ENCODE data around the gene ATF7. TPM values are rescaled to one million over a fixed set of nuclear protein-coding genes. Genes with fewer than 3 reads are reported as not detected.

Gene ATF7
- total and polyA plus RNA-seq, 2 of the 13 experiments (the other 11 are each of a cell fraction or from before 2014, with no cell fraction given): 9.6 to 16.2 TPM

DNA sequence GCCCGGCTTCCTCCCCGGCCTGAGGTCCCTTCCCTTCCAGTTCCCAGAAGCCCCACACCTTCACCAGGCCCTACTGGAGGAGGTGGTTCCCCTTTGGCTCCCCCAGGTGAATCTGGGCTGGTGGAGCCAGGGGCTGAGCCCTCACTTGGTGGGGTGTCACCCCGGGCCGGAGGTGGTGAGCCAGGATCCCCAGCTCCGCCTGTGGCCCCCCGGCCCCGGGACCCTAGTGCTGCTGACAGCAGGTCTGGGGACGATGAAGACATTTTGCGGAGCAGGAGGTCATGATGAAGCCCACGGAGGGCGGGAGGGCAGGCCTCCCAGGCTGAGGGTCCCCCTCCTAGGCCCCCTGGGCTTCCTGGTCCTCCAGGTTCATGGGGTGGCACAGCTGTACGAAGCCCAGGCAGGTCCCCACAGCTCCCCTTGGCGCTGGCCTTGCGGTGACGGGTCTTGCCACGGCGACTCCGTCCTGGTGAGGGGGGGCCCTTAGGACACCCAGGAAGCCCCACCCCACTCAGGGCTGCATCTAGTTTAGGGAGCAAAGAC is 143.5 kb downstream of the ATF7 start (continued):
- peak; percentile 45; the same call in 1 of the 2 replicates for TF ChIP-seq KDM2A (CRISPR knock-in tag; IDR thresholded peaks at IDR 0.05; ENCODE audit: borderline replicate concordance, low read depth)
- peak; percentile 34; the same call in 1 of the 2 replicates for TF ChIP-seq AKAP8 (CRISPR knock-in tag; IDR thresholded peaks at IDR 0.05)
- 0 out of 2 replicates have a peak, but pooled peaks have one; percentile 25 for TF ChIP-seq KLF13 (CRISPR knock-in tag; IDR thresholded peaks at IDR 0.05)
- TF ChIP-seq, protein P1, sequence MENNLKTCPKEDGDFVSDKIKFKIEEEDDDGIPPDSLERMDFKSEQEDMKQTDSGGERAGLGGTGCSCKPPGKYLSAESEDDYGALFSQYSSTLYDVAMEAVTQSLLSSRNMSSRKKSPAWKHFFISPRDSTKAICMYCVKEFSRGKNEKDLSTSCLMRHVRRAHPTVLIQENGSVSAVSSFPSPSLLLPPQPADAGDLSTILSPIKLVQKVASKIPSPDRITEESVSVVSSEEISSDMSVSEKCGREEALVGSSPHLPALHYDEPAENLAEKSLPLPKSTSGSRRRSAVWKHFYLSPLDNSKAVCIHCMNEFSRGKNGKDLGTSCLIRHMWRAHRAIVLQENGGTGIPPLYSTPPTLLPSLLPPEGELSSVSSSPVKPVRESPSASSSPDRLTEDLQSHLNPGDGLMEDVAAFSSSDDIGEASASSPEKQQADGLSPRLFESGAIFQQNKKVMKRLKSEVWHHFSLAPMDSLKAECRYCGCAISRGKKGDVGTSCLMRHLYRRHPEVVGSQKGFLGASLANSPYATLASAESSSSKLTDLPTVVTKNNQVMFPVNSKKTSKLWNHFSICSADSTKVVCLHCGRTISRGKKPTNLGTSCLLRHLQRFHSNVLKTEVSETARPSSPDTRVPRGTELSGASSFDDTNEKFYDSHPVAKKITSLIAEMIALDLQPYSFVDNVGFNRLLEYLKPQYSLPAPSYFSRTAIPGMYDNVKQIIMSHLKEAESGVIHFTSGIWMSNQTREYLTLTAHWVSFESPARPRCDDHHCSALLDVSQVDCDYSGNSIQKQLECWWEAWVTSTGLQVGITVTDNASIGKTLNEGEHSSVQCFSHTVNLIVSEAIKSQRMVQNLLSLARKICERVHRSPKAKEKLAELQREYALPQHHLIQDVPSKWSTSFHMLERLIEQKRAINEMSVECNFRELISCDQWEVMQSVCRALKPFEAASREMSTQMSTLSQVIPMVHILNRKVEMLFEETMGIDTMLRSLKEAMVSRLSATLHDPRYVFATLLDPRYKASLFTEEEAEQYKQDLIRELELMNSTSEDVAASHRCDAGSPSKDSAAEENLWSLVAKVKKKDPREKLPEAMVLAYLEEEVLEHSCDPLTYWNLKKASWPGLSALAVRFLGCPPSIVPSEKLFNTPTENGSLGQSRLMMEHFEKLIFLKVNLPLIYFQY (CRISPR knock-in tag; IDR thresholded peaks at IDR 0.05; ENCODE audit: borderline replicate concordance): no peak
- TF ChIP-seq ZEB1 (IDR thresholded peaks at IDR 0.05; ENCODE audit: insufficient replicate concordance, low read depth): no peak
- 0 out of 2 replicates have a peak, but pooled peaks have one; percentile 24 for TF ChIP-seq ZNF343 (CRISPR knock-in tag; IDR thresholded peaks at IDR 0.05)
- TF ChIP-seq, protein P2, sequence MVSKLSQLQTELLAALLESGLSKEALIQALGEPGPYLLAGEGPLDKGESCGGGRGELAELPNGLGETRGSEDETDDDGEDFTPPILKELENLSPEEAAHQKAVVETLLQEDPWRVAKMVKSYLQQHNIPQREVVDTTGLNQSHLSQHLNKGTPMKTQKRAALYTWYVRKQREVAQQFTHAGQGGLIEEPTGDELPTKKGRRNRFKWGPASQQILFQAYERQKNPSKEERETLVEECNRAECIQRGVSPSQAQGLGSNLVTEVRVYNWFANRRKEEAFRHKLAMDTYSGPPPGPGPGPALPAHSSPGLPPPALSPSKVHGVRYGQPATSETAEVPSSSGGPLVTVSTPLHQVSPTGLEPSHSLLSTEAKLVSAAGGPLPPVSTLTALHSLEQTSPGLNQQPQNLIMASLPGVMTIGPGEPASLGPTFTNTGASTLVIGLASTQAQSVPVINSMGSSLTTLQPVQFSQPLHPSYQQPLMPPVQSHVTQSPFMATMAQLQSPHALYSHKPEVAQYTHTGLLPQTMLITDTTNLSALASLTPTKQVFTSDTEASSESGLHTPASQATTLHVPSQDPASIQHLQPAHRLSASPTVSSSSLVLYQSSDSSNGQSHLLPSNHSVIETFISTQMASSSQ (IDR thresholded peaks at IDR 0.05; ENCODE audit: low read depth): no peak
- TF ChIP-seq, protein P2 (CRISPR knock-in tag; IDR thresholded peaks at IDR 0.05; ENCODE audit: borderline replicate concordance): 0 out of 2 replicates have a peak, but pooled peaks have one; percentile 20
- no peak for TF ChIP-seq MED8 (CRISPR knock-in tag; IDR thresholded peaks at IDR 0.05; ENCODE audit: insufficient replicate concordance)
- no peak for TF ChIP-seq BORCS8-MEF2B (CRISPR knock-in tag; IDR thresholded peaks at IDR 0.05)
- TF ChIP-seq POLR2G (IDR thresholded peaks at IDR 0.05; ENCODE audit: low read depth, low read length): 0 out of 2 replicates have a peak, but pooled peaks have one; percentile 16
- peak; percentile 86 for TF ChIP-seq RBFOX2 (IDR thresholded peaks at IDR 0.05; ENCODE audit: low read depth, low read length)
- peak; percentile 92 for TF ChIP-seq RBM22 (optimal IDR thresholded peaks at IDR 0.05; ENCODE audit: low read length)
- peak; percentile 20; the same call in 1 of the 2 replicates for TF ChIP-seq IRX3 (CRISPR knock-in tag; IDR thresholded peaks at IDR 0.05; ENCODE audit: borderline replicate concordance, low read depth)
- no peak for TF ChIP-seq ZNF143 (CRISPR knock-in tag; IDR thresholded peaks at IDR 0.05)
- TF ChIP-seq ADNP (CRISPR knock-in tag; IDR thresholded peaks at IDR 0.05): no peak

All from HepG2 (cell line).